ENCODE data around the gene NR2C2AP.

The NR2C2AP gene

GRCh38 chr19:19207637-19208572 lies 4.7 kb upstream of the NR2C2AP start:
- Histone ChIP-seq H2AFZ (ENCODE audit: low read length) (no peak overlapping the region), H3K36me3 (ENCODE audit: insufficient read depth, low read length) (no peaks in the 10 kb centered on the region), H3K9me3 (ENCODE audit: low read length) (no peaks in the 10 kb centered on the region), H3K27me3 (ENCODE audit: insufficient read depth, low read length) (peaks cover 14% of the 10 kb centered on the region; the same call in 1 of the 2 replicates), H3K4me3 (ENCODE audit: low read depth, low read length, poor library complexity, severe bottlenecking) (no peak overlapping the region), H3K4me1 (ENCODE audit: insufficient read depth, low read length, severe bottlenecking) (no peaks in the 10 kb centered on the region), H3F3A (ENCODE audit: insufficient read depth, low read length) (no peaks in the 10 kb centered on the region), H3K9me2 (ENCODE audit: low read depth, low read length) (no peaks in the 10 kb centered on the region), H3K27ac (ENCODE audit: low read depth, low read length, poor library complexity, severe bottlenecking) (no peak overlapping the region), H4K20me1 (ENCODE audit: insufficient read depth, low read length) (no peaks in the 10 kb centered on the region), H3K9ac (ENCODE audit: low read length) (no peak overlapping the region), H3K79me2 (ENCODE audit: insufficient read depth, low read length) (no peaks in the 10 kb centered on the region), H3K4me2 (ENCODE audit: low read length) (no peak overlapping the region)
- TF ChIP-seq EZH2 (IDR thresholded peaks at IDR 0.05; ENCODE audit: borderline replicate concordance, low read length): no peak

GRCh38 chr19:19206938-19207337 lies 3.7 kb upstream of the NR2C2AP start:
- Histone ChIP-seq H3K27me3 (ENCODE audit: insufficient read depth, low read length) (peaks cover 14% of the 10 kb centered on the region; the same call in 1 of the 2 replicates), H3K36me3 (ENCODE audit: insufficient read depth, low read length) (no peaks in the 10 kb centered on the region), H3K27ac (ENCODE audit: low read depth, low read length, poor library complexity, severe bottlenecking) (no peak overlapping the region), H3K9ac (ENCODE audit: low read length) (no peak overlapping the region), H3K9me2 (ENCODE audit: low read depth, low read length) (no peaks in the 10 kb centered on the region), H3K79me2 (ENCODE audit: insufficient read depth, low read length) (0 out of 2 replicates have a peak, but pooled peaks cover 6% of the 10 kb centered on the region), H3K4me1 (ENCODE audit: insufficient read depth, low read length, severe bottlenecking) (peaks cover 7% of the 10 kb centered on the region), H3F3A (ENCODE audit: insufficient read depth, low read length) (no peaks in the 10 kb centered on the region), H4K20me1 (ENCODE audit: insufficient read depth, low read length) (no peaks in the 10 kb centered on the region), H2AFZ (ENCODE audit: low read length) (no peak overlapping the region), H3K4me3 (ENCODE audit: low read depth, low read length, poor library complexity, severe bottlenecking) (no peak overlapping the region), H3K9me3 (ENCODE audit: low read length) (no peaks in the 10 kb centered on the region), H3K4me2 (ENCODE audit: low read length) (no peak overlapping the region)
- TF ChIP-seq CTCF (IDR thresholded peaks at IDR 0.05; ENCODE audit: low read length) (no peak), EZH2 (IDR thresholded peaks at IDR 0.05; ENCODE audit: borderline replicate concordance, low read length) (no peak)

- peaks cover 14% of the 10 kb centered on the region for H3K4me1 ChIP-seq (ENCODE audit: insufficient read depth, low read length, severe bottlenecking)
- no peak overlapping the region for H2AFZ ChIP-seq (ENCODE audit: low read length)
- TF ChIP-seq CTCF (IDR thresholded peaks at IDR 0.05; ENCODE audit: low read length): no peak
- no peak for TF ChIP-seq EZH2 (IDR thresholded peaks at IDR 0.05; ENCODE audit: borderline replicate concordance, low read length)
- H3F3A ChIP-seq (ENCODE audit: insufficient read depth, low read length): no peaks in the 10 kb centered on the region
- H3K4me2 ChIP-seq (ENCODE audit: low read length): no peak overlapping the region
- no peaks in the 10 kb centered on the region for H4K20me1 ChIP-seq (ENCODE audit: insufficient read depth, low read length)
- H3K4me3 ChIP-seq (ENCODE audit: low read depth, low read length, poor library complexity, severe bottlenecking): no peak overlapping the region
- peaks cover 14% of the 10 kb centered on the region; the same call in 1 of the 2 replicates for H3K27me3 ChIP-seq (ENCODE audit: insufficient read depth, low read length)
- H3K9me2 ChIP-seq (ENCODE audit: low read depth, low read length): no peaks in the 10 kb centered on the region
- H3K27ac ChIP-seq (ENCODE audit: low read depth, low read length, poor library complexity, severe bottlenecking): no peak overlapping the region
- peaks cover 7% of the 10 kb centered on the region; the same call in 1 of the 2 replicates for H3K36me3 ChIP-seq (ENCODE audit: insufficient read depth, low read length)
- H3K79me2 ChIP-seq (ENCODE audit: insufficient read depth, low read length): 0 out of 2 replicates have a peak, but pooled peaks cover 6% of the 10 kb centered on the region
- H3K9me3 ChIP-seq (ENCODE audit: low read length): no peaks in the 10 kb centered on the region
- no peak overlapping the region for H3K9ac ChIP-seq (ENCODE audit: low read length)
These were observed 2.5 kb upstream of the NR2C2AP start for GRCh38 chr19:19205416-19206410.
